H9 (cell line): ENCODE measurements around the gene L3MBTL1. TPM values are rescaled to one million over a fixed set of nuclear protein-coding genes. Genes with fewer than 3 reads are reported as not detected.

Source experiments
- DNase-seq: peaks from one replicate; pipeline ENCODE4 v3.0.0-alpha.2; 2017
- H2AFZ ChIP-seq: one replicate; pipeline ENCODE4 v1.6.1; 2013; ENCODE audit warnings: mild to moderate bottlenecking, low read length, control low read depth, moderate library complexity
- H2AK5ac ChIP-seq: 2 replicates; pipeline ENCODE4 v1.6.1; 2013; ENCODE audit warnings: low read length, control low read depth, mixed read lengths; ENCODE audit not compliant: insufficient read length
- H2BK120ac ChIP-seq: one replicate; pipeline ENCODE4 v1.6.1; 2013; ENCODE audit warnings: low read depth, mild to moderate bottlenecking, low read length, control low read depth, inconsistent platforms; ENCODE audit not compliant: poor library complexity, severe bottlenecking
- H2BK12ac ChIP-seq: 2 replicates; pipeline ENCODE4 v1.6.1; 2013; ENCODE audit warnings: low read length, control low read depth, mixed read lengths, low read depth; ENCODE audit not compliant: insufficient read length
- H2BK15ac ChIP-seq: 2 replicates; pipeline ENCODE4 v1.6.1; 2013; ENCODE audit warnings: low read depth, low read length, control low read depth
- H2BK20ac ChIP-seq: one replicate; pipeline ENCODE4 v1.6.1; 2013; ENCODE audit warnings: low read depth, mild to moderate bottlenecking, low read length, control low read depth, inconsistent platforms; ENCODE audit not compliant: poor library complexity, severe bottlenecking
- H2BK5ac ChIP-seq: 2 replicates; pipeline ENCODE4 v1.6.1; 2013; ENCODE audit warnings: low read length, control low read depth, mixed read lengths; ENCODE audit not compliant: insufficient read length
- H3K14ac ChIP-seq: 2 replicates; pipeline ENCODE4 v1.6.1; 2013; ENCODE audit warnings: low read length, control low read depth; ENCODE audit not compliant: insufficient read depth
- H3K18ac ChIP-seq: 2 replicates; pipeline ENCODE4 v1.6.1; 2013; ENCODE audit warnings: low read depth, mild to moderate bottlenecking, mixed read lengths, low read length, control low read depth; ENCODE audit not compliant: insufficient read length
- H3K23ac ChIP-seq: 2 replicates; pipeline ENCODE4 v1.6.1; 2013; ENCODE audit warnings: low read length, control low read depth, mixed read lengths, low read depth; ENCODE audit not compliant: insufficient read length
- H3K23me2 ChIP-seq: 2 replicates; pipeline ENCODE4 v1.6.1; 2013; ENCODE audit warnings: low read depth, mild to moderate bottlenecking, mixed read lengths, low read length, control low read depth; ENCODE audit not compliant: insufficient read length, poor library complexity, severe bottlenecking
- H3K27ac ChIP-seq: 2 replicates; pipeline ENCODE4 v1.5.1; 2013; ENCODE audit warnings: low read length, control low read depth, mixed read lengths, low read depth; ENCODE audit not compliant: insufficient read length
- H3K27me3 ChIP-seq: 2 replicates; pipeline ENCODE4 v1.6.1; 2013; ENCODE audit warnings: low read length, control low read depth, inconsistent platforms; ENCODE audit not compliant: insufficient read depth
- H3K4ac ChIP-seq: 2 replicates; pipeline ENCODE4 v1.6.1; 2013; ENCODE audit warnings: low read depth, mild to moderate bottlenecking, control low read depth, inconsistent platforms, low read length, moderate library complexity
- H3K4me1 ChIP-seq: 2 replicates; pipeline ENCODE4 v1.6.1; 2013; ENCODE audit warnings: low read length, control low read depth, inconsistent platforms; ENCODE audit not compliant: insufficient read depth
- H3K4me2 ChIP-seq: 2 replicates; pipeline ENCODE4 v1.6.1; 2013; ENCODE audit warnings: low read length, control low read depth, mixed read lengths; ENCODE audit not compliant: insufficient read length, insufficient read depth
- H3K56ac ChIP-seq: 2 replicates; pipeline ENCODE4 v1.6.1; 2013; ENCODE audit warnings: low read depth, mild to moderate bottlenecking, mixed read lengths, low read length, control low read depth; ENCODE audit not compliant: insufficient read length
- H3K79me1 ChIP-seq: 2 replicates; pipeline ENCODE4 v1.6.1; 2013; ENCODE audit warnings: low read depth, mild to moderate bottlenecking, moderate library complexity, low read length, control low read depth, inconsistent platforms; ENCODE audit not compliant: insufficient read depth, poor library complexity, severe bottlenecking
- H3K79me2 ChIP-seq: 2 replicates; pipeline ENCODE4 v1.6.1; 2013; ENCODE audit warnings: low read length, control low read depth, inconsistent platforms; ENCODE audit not compliant: insufficient read depth
- H3K9ac ChIP-seq: 2 replicates; pipeline ENCODE4 v1.6.1; 2013; ENCODE audit warnings: low read length, control low read depth, mixed read lengths; ENCODE audit not compliant: insufficient read length; ENCODE audit errors: extremely low read depth
- H3K9me3 ChIP-seq: one replicate; pipeline ENCODE4 v1.6.1; 2013; ENCODE audit warnings: low read depth, low read length, inconsistent platforms; ENCODE audit not compliant: control insufficient read depth
- H3T11ph ChIP-seq: one replicate; pipeline ENCODE4 v1.6.1; 2013; ENCODE audit warnings: mild to moderate bottlenecking, low read length, control low read depth, inconsistent platforms
- H4K20me1 ChIP-seq: one replicate; pipeline ENCODE4 v1.6.1; 2013; ENCODE audit not compliant: control insufficient read depth, insufficient read length, insufficient read depth
- H4K5ac ChIP-seq: 2 replicates; pipeline ENCODE4 v1.6.1; 2013; ENCODE audit warnings: low read depth, mild to moderate bottlenecking, mixed read lengths, low read length, control low read depth; ENCODE audit not compliant: insufficient read length
- H4K8ac ChIP-seq: replicated peaks from 2 replicates; pipeline ENCODE4 v1.6.1; 2013; ENCODE audit warnings: low read length, control low read depth, mixed read lengths, low read depth; ENCODE audit not compliant: insufficient read length
- H4K91ac ChIP-seq: 2 replicates; pipeline ENCODE4 v1.6.1; 2013; ENCODE audit warnings: low read depth, mild to moderate bottlenecking, moderate library complexity, mixed read lengths, low read length, control low read depth; ENCODE audit not compliant: insufficient read length
- H3K27ac Mint-ChIP-seq, 3 experiments: 2 replicates in 2 of 3; 3 replicates in 1 of 3; pipeline ENCODE4 v1.8.0; 2020 to 2021; ENCODE audit warnings: mixed read lengths in 3 of 3, mild to moderate bottlenecking in 1 of 3, moderate library complexity in 1 of 3
- H3K27me3 Mint-ChIP-seq: 2 replicates; pipeline ENCODE4 v1.8.0; 2021; ENCODE audit warnings: low read depth, mild to moderate bottlenecking, moderate library complexity, mixed read lengths
- H3K36me3 Mint-ChIP-seq, 3 experiments: 2 replicates in 2 of 3; 3 replicates in 1 of 3; pipeline ENCODE4 v1.8.0; 2020 to 2021; ENCODE audit warnings: low read depth in 3 of 3, mixed read lengths in 3 of 3; ENCODE audit not compliant: insufficient read depth in 1 of 3
- H3K4me1 Mint-ChIP-seq, 2 experiments: 2 replicates each; pipeline ENCODE4 v1.8.0; 2020; ENCODE audit warnings: mixed read lengths in 2 of 2
- H3K4me3 Mint-ChIP-seq, 2 experiments: 2 replicates in 1 of 2; 3 replicates in 1 of 2; pipeline ENCODE4 v1.8.0; 2020 to 2021; ENCODE audit warnings: mild to moderate bottlenecking in 2 of 2, mixed read lengths in 2 of 2, moderate library complexity in 1 of 2
- H3K9me3 Mint-ChIP-seq, 2 experiments: 2 replicates in 1 of 2; 3 replicates in 1 of 2; pipeline ENCODE4 v1.8.0; 2020; ENCODE audit warnings: mild to moderate bottlenecking in 2 of 2, mixed read lengths in 2 of 2, moderate library complexity in 1 of 2
- WGBS: extraction: QIAGEN DNeasy Blood & Tissue Kit; methylation state at CpG from one replicate; pipeline ENCODE4 v1.1.7; 2013; ENCODE audit warnings: missing lambda C conversion rate, low lambda C conversion rate, mixed read lengths; ENCODE audit not compliant: insufficient read length; ENCODE audit errors: extremely low coverage; 5-methylcytosine and 5-hydroxymethylcytosine counted together
- total RNA-seq: library from RNA; stranded (reverse); gene quantifications from 2 replicates; pipeline ENCODE4 v1.2.1, GENCODE V29; 2021
- TF ChIP-seq, protein P1 (sequence below): fragments of 200-600 bp; sonication (generic); conservative IDR thresholded peaks from 3 replicates; pipeline ENCODE4 v1.8.0; 2021; ENCODE audit warnings: antibody characterized with exemption, mild to moderate bottlenecking

L3MBTL1 gene
- total RNA-seq, 1 experiment from 2014 or later = 19.9 TPM

DNA sequence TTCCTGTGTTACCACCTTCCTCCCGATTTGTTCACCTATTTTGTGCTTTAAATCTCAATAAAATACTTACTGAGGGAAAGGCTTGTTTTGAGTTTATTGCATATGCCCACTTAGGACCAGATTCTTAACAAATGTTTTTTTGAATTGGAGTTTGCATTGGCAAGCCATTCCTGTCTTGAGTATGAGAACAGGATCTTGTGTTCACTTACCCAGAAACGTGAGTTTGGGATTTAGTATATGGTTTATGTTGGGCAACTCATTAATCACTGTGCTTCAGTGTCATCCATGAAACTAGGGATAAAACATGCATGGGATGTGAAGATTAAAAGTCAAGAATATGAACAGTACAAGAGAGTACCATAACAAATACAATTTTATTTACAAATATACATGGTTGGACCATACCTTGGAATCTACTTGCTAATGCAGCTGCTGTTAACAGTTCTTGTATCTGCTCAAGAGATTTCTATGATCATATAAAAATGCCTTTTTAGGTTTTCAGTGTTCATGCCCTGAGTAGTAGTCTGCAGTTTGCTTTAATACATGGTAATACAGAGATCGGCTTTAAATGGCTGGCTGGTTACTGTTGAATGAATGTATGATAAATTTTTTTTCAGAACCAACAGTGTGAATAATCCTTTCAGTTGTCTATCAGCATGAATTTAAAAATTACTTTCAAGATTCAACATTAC lies 43.8 kb upstream of the L3MBTL1 start:
- Histone ChIP-seq H3K4ac (no peak overlapping the region), H3K18ac (no peak overlapping the region), H4K5ac (no peak overlapping the region), H3T11ph (no peak overlapping the region), H3K4me1 (0 out of 2 replicates have a peak, but pooled peaks cover 2% of the 10 kb centered on the region), H3K9me3 (no peaks in the 10 kb centered on the region), H3K79me2 (peaks cover 5% of the 10 kb centered on the region; the same call in 1 of the 2 replicates), H3K27me3 (no peaks in the 10 kb centered on the region), H4K91ac (no peak overlapping the region), H4K8ac (no peak overlapping the region), H2BK120ac (no peak overlapping the region), H3K14ac (no peak overlapping the region), H3K9ac (no peak overlapping the region), H2BK5ac (no peak overlapping the region), H4K20me1 (no peaks in the 10 kb centered on the region), H2AK5ac (no peak overlapping the region), H2BK20ac (no peak overlapping the region), H3K23me2 (no peaks in the 10 kb centered on the region), H2BK15ac (no peak overlapping the region), H3K23ac (no peak overlapping the region), H3K56ac (no peak overlapping the region), H2BK12ac (no peak overlapping the region), H3K79me1 (no peaks in the 10 kb centered on the region), H2AFZ (no peak overlapping the region), H3K4me2 (no peak overlapping the region), H3K27ac (no peak overlapping the region)
- Mint-ChIP-seq H3K9me3 (no peaks in the 10 kb centered on the region), H3K27ac (peak overlapping the region in 1 of 3 experiments; percentile 67; a peak in 2 of 7 replicates), H3K36me3 (peaks cover 51 to 84% (median 74%) of the 10 kb centered on the region in 3 experiments), H3K27me3 (no peaks in the 10 kb centered on the region), H3K4me1 (peaks cover 6 to 19% of the 10 kb centered on the region in 2 experiments), H3K4me3 (no peak overlapping the region; a peak in 1 of 5 replicates)
- TF ChIP-seq, protein P1, sequence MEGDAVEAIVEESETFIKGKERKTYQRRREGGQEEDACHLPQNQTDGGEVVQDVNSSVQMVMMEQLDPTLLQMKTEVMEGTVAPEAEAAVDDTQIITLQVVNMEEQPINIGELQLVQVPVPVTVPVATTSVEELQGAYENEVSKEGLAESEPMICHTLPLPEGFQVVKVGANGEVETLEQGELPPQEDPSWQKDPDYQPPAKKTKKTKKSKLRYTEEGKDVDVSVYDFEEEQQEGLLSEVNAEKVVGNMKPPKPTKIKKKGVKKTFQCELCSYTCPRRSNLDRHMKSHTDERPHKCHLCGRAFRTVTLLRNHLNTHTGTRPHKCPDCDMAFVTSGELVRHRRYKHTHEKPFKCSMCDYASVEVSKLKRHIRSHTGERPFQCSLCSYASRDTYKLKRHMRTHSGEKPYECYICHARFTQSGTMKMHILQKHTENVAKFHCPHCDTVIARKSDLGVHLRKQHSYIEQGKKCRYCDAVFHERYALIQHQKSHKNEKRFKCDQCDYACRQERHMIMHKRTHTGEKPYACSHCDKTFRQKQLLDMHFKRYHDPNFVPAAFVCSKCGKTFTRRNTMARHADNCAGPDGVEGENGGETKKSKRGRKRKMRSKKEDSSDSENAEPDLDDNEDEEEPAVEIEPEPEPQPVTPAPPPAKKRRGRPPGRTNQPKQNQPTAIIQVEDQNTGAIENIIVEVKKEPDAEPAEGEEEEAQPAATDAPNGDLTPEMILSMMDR = no peak
- no CpG with 5 or more reads among the region's 3 CpGs for WGBS
- no peak for DNase-seq
